ENCODE measurements around the gene TERT.

The TERT gene

DNA sequence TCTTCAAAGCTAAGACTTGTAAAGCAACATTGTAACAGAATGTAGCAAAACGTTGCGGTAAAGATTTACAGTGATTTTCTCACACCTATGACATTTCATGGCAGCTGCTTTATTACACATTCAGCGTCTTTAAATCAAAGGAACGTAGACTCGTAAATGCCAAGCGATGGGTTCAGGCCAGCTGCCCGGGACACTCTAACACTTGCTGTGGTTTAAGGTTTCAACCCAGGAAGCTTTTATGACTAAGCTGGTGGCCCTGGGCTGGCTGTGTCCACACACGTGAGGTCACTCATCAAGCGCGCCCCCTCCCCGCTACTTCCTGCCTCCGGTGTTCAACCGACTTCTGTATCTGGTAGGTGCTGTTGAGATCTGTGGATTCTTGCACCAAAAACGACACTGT is 67.2 kb downstream of the TERT start:
- no peak for DNase-seq
- no peaks in the 10 kb centered on the region for H3K36me3 ChIP-seq
- H3K9me3 ChIP-seq, result no peaks in the 10 kb centered on the region
- no peak overlapping the region for H3K27ac ChIP-seq
- intact Hi-C loops (cut with DNase I; ENCODE audit: low total_unique reads), result no loop called here
- no peak overlapping the region for H3K4me3 ChIP-seq
- no peaks in the 10 kb centered on the region for H3K4me1 ChIP-seq
- peaks cover 0 to 63% of the 10 kb centered on the region in 2 donors for H3K27me3 ChIP-seq
- TF ChIP-seq, protein P1, sequence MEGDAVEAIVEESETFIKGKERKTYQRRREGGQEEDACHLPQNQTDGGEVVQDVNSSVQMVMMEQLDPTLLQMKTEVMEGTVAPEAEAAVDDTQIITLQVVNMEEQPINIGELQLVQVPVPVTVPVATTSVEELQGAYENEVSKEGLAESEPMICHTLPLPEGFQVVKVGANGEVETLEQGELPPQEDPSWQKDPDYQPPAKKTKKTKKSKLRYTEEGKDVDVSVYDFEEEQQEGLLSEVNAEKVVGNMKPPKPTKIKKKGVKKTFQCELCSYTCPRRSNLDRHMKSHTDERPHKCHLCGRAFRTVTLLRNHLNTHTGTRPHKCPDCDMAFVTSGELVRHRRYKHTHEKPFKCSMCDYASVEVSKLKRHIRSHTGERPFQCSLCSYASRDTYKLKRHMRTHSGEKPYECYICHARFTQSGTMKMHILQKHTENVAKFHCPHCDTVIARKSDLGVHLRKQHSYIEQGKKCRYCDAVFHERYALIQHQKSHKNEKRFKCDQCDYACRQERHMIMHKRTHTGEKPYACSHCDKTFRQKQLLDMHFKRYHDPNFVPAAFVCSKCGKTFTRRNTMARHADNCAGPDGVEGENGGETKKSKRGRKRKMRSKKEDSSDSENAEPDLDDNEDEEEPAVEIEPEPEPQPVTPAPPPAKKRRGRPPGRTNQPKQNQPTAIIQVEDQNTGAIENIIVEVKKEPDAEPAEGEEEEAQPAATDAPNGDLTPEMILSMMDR (IDR thresholded peaks at IDR 0.05), result no peak

- H3K9me3 ChIP-seq, result no peaks in the 10 kb centered on the region
- H3K36me3 ChIP-seq, result no peaks in the 10 kb centered on the region
- intact Hi-C loops (cut with DNase I; ENCODE audit: low total_unique reads), result no loop called here
- no peak for DNase-seq
- H3K27me3 ChIP-seq, result peaks cover 0 to 56% of the 10 kb centered on the region in 2 donors
- H3K4me1 ChIP-seq, result no peaks in the 10 kb centered on the region
- H3K4me3 ChIP-seq, result no peak overlapping the region
- no peak overlapping the region for H3K27ac ChIP-seq
- TF ChIP-seq, protein P1 (IDR thresholded peaks at IDR 0.05), result no peak
Measured at GRCh38 chr5:1226839-1227581, 67.9 kb downstream of the TERT start.

- H3K36me3 ChIP-seq, result no peaks in the 10 kb centered on the region
- no peak overlapping the region for H3K4me3 ChIP-seq
- DNase-seq, result no peak
- TF ChIP-seq, protein P1 (IDR thresholded peaks at IDR 0.05), result no peak
- intact Hi-C loops (cut with DNase I; ENCODE audit: low total_unique reads), result no loop called here
- H3K9me3 ChIP-seq, result no peaks in the 10 kb centered on the region
- no peak overlapping the region for H3K27ac ChIP-seq
- peaks cover 0 to 50% of the 10 kb centered on the region in 2 donors for H3K27me3 ChIP-seq
- H3K4me1 ChIP-seq, result no peaks in the 10 kb centered on the region
Measured at GRCh38 chr5:1226231-1226630, 68.6 kb downstream of the TERT start.

DNA sequence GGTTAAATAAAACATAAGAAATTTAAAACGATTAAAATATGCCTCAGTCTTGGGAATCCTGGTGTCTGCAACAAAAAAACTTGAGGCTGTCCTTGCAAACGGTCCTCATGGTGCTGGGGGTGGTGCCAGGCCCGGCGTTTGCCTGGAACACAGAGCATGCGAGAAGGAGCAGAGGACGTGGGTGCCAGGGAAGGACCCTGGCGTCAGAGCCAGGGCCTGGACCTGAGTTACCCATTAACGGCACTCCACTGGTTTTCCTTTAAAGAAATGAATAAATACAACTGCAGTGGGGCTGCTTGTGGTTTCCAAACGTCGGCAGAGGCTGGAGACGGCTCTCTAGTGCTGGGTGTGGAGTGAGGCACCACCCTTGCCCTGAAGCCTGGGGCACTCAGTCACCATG is 69.8 kb downstream of the TERT start, which contains the start of gene SLC6A18:
Gene SLC6A18 (plus strand): TSS at position 301 of the 400 bp plus-strand sequence. CDS start 97 bp downstream, at position 398.
- intact Hi-C loops (cut with DNase I; ENCODE audit: low total_unique reads), result no loop called here
- H3K36me3 ChIP-seq, result no peaks in the 10 kb centered on the region

GRCh38 chr5:1224631-1225030 is 70.2 kb downstream of the TERT start:
- DNase-seq, result no peak
- TF ChIP-seq, protein P1 (IDR thresholded peaks at IDR 0.05), result no peak
- no peaks in the 10 kb centered on the region for H3K9me3 ChIP-seq
- H3K4me3 ChIP-seq, result no peak overlapping the region
- H3K36me3 ChIP-seq, result no peaks in the 10 kb centered on the region
- H3K4me1 ChIP-seq, result no peaks in the 10 kb centered on the region
- no peak overlapping the region for H3K27ac ChIP-seq
- intact Hi-C loops (cut with DNase I; ENCODE audit: low total_unique reads), result no loop called here
- peaks cover 0 to 34% of the 10 kb centered on the region in 2 donors for H3K27me3 ChIP-seq

More for the DNA sequence above, 69.8 kb downstream of the TERT start, which contains the start of gene SLC6A18:
- no peak for DNase-seq
- Histone ChIP-seq H3K4me1 (no peaks in the 10 kb centered on the region), H3K27me3 (peaks cover 0 to 38% of the 10 kb centered on the region in 2 donors), H3K4me3 (no peak within 1 kb of the TSS), H3K27ac (no peak within 1 kb of the TSS), H3K9me3 (no peaks in the 10 kb centered on the region)
- TF ChIP-seq, protein P1 (IDR thresholded peaks at IDR 0.05), result no peak
